H9 (cell line): ENCODE measurements around the gene R3HDM4. TPM values are rescaled to one million over a fixed set of nuclear protein-coding genes. Genes with fewer than 3 reads are reported as not detected.
A peak's percentile ranks its signal among the peaks of the same experiment; 100 is the strongest.

ENCODE experiments used
- DNase-seq: peaks from one replicate; pipeline ENCODE4 v3.0.0-alpha.2; 2017
- H2AFZ ChIP-seq: one replicate; pipeline ENCODE4 v1.6.1; 2013; ENCODE audit warnings: mild to moderate bottlenecking, low read length, control low read depth, moderate library complexity
- H2AK5ac ChIP-seq: 2 replicates; pipeline ENCODE4 v1.6.1; 2013; ENCODE audit warnings: low read length, control low read depth, mixed read lengths; ENCODE audit not compliant: insufficient read length
- H2BK120ac ChIP-seq: one replicate; pipeline ENCODE4 v1.6.1; 2013; ENCODE audit warnings: low read depth, mild to moderate bottlenecking, low read length, control low read depth, inconsistent platforms; ENCODE audit not compliant: poor library complexity, severe bottlenecking
- H2BK12ac ChIP-seq: 2 replicates; pipeline ENCODE4 v1.6.1; 2013; ENCODE audit warnings: low read length, control low read depth, mixed read lengths, low read depth; ENCODE audit not compliant: insufficient read length
- H2BK15ac ChIP-seq: 2 replicates; pipeline ENCODE4 v1.6.1; 2013; ENCODE audit warnings: low read depth, low read length, control low read depth
- H2BK20ac ChIP-seq: one replicate; pipeline ENCODE4 v1.6.1; 2013; ENCODE audit warnings: low read depth, mild to moderate bottlenecking, low read length, control low read depth, inconsistent platforms; ENCODE audit not compliant: poor library complexity, severe bottlenecking
- H2BK5ac ChIP-seq: 2 replicates; pipeline ENCODE4 v1.6.1; 2013; ENCODE audit warnings: low read length, control low read depth, mixed read lengths; ENCODE audit not compliant: insufficient read length
- H3K14ac ChIP-seq: 2 replicates; pipeline ENCODE4 v1.6.1; 2013; ENCODE audit warnings: low read length, control low read depth; ENCODE audit not compliant: insufficient read depth
- H3K18ac ChIP-seq: 2 replicates; pipeline ENCODE4 v1.6.1; 2013; ENCODE audit warnings: low read depth, mild to moderate bottlenecking, mixed read lengths, low read length, control low read depth; ENCODE audit not compliant: insufficient read length
- H3K23ac ChIP-seq: 2 replicates; pipeline ENCODE4 v1.6.1; 2013; ENCODE audit warnings: low read length, control low read depth, mixed read lengths, low read depth; ENCODE audit not compliant: insufficient read length
- H3K23me2 ChIP-seq: 2 replicates; pipeline ENCODE4 v1.6.1; 2013; ENCODE audit warnings: low read depth, mild to moderate bottlenecking, mixed read lengths, low read length, control low read depth; ENCODE audit not compliant: insufficient read length, poor library complexity, severe bottlenecking
- H3K27ac ChIP-seq: 2 replicates; pipeline ENCODE4 v1.5.1; 2013; ENCODE audit warnings: low read length, control low read depth, mixed read lengths, low read depth; ENCODE audit not compliant: insufficient read length
- H3K27me3 ChIP-seq: 2 replicates; pipeline ENCODE4 v1.6.1; 2013; ENCODE audit warnings: low read length, control low read depth, inconsistent platforms; ENCODE audit not compliant: insufficient read depth
- H3K4ac ChIP-seq: 2 replicates; pipeline ENCODE4 v1.6.1; 2013; ENCODE audit warnings: low read depth, mild to moderate bottlenecking, control low read depth, inconsistent platforms, low read length, moderate library complexity
- H3K4me1 ChIP-seq: 2 replicates; pipeline ENCODE4 v1.6.1; 2013; ENCODE audit warnings: low read length, control low read depth, inconsistent platforms; ENCODE audit not compliant: insufficient read depth
- H3K4me2 ChIP-seq: 2 replicates; pipeline ENCODE4 v1.6.1; 2013; ENCODE audit warnings: low read length, control low read depth, mixed read lengths; ENCODE audit not compliant: insufficient read length, insufficient read depth
- H3K56ac ChIP-seq: 2 replicates; pipeline ENCODE4 v1.6.1; 2013; ENCODE audit warnings: low read depth, mild to moderate bottlenecking, mixed read lengths, low read length, control low read depth; ENCODE audit not compliant: insufficient read length
- H3K79me1 ChIP-seq: 2 replicates; pipeline ENCODE4 v1.6.1; 2013; ENCODE audit warnings: low read depth, mild to moderate bottlenecking, moderate library complexity, low read length, control low read depth, inconsistent platforms; ENCODE audit not compliant: insufficient read depth, poor library complexity, severe bottlenecking
- H3K79me2 ChIP-seq: 2 replicates; pipeline ENCODE4 v1.6.1; 2013; ENCODE audit warnings: low read length, control low read depth, inconsistent platforms; ENCODE audit not compliant: insufficient read depth
- H3K9ac ChIP-seq: 2 replicates; pipeline ENCODE4 v1.6.1; 2013; ENCODE audit warnings: low read length, control low read depth, mixed read lengths; ENCODE audit not compliant: insufficient read length; ENCODE audit errors: extremely low read depth
- H3K9me3 ChIP-seq: one replicate; pipeline ENCODE4 v1.6.1; 2013; ENCODE audit warnings: low read depth, low read length, inconsistent platforms; ENCODE audit not compliant: control insufficient read depth
- H3T11ph ChIP-seq: one replicate; pipeline ENCODE4 v1.6.1; 2013; ENCODE audit warnings: mild to moderate bottlenecking, low read length, control low read depth, inconsistent platforms
- H4K20me1 ChIP-seq: one replicate; pipeline ENCODE4 v1.6.1; 2013; ENCODE audit not compliant: control insufficient read depth, insufficient read length, insufficient read depth
- H4K5ac ChIP-seq: 2 replicates; pipeline ENCODE4 v1.6.1; 2013; ENCODE audit warnings: low read depth, mild to moderate bottlenecking, mixed read lengths, low read length, control low read depth; ENCODE audit not compliant: insufficient read length
- H4K8ac ChIP-seq: replicated peaks from 2 replicates; pipeline ENCODE4 v1.6.1; 2013; ENCODE audit warnings: low read length, control low read depth, mixed read lengths, low read depth; ENCODE audit not compliant: insufficient read length
- H4K91ac ChIP-seq: 2 replicates; pipeline ENCODE4 v1.6.1; 2013; ENCODE audit warnings: low read depth, mild to moderate bottlenecking, moderate library complexity, mixed read lengths, low read length, control low read depth; ENCODE audit not compliant: insufficient read length
- H3K27ac Mint-ChIP-seq, 3 experiments: 2 replicates in 2 of 3; 3 replicates in 1 of 3; pipeline ENCODE4 v1.8.0; 2020 to 2021; ENCODE audit warnings: mixed read lengths in 3 of 3, mild to moderate bottlenecking in 1 of 3, moderate library complexity in 1 of 3
- H3K27me3 Mint-ChIP-seq: 2 replicates; pipeline ENCODE4 v1.8.0; 2021; ENCODE audit warnings: low read depth, mild to moderate bottlenecking, moderate library complexity, mixed read lengths
- H3K36me3 Mint-ChIP-seq, 3 experiments: 2 replicates in 2 of 3; 3 replicates in 1 of 3; pipeline ENCODE4 v1.8.0; 2020 to 2021; ENCODE audit warnings: low read depth in 3 of 3, mixed read lengths in 3 of 3; ENCODE audit not compliant: insufficient read depth in 1 of 3
- H3K4me1 Mint-ChIP-seq, 2 experiments: 2 replicates each; pipeline ENCODE4 v1.8.0; 2020; ENCODE audit warnings: mixed read lengths in 2 of 2
- H3K4me3 Mint-ChIP-seq, 2 experiments: 2 replicates in 1 of 2; 3 replicates in 1 of 2; pipeline ENCODE4 v1.8.0; 2020 to 2021; ENCODE audit warnings: mild to moderate bottlenecking in 2 of 2, mixed read lengths in 2 of 2, moderate library complexity in 1 of 2
- H3K9me3 Mint-ChIP-seq, 2 experiments: 2 replicates in 1 of 2; 3 replicates in 1 of 2; pipeline ENCODE4 v1.8.0; 2020; ENCODE audit warnings: mild to moderate bottlenecking in 2 of 2, mixed read lengths in 2 of 2, moderate library complexity in 1 of 2
- CTCF ChIP-seq: fragments of 200-600 bp; sonication (generic); conservative IDR thresholded peaks from 3 replicates; pipeline ENCODE4 v1.8.0; 2021; ENCODE audit warnings: antibody characterized with exemption, mild to moderate bottlenecking
- WGBS: extraction: QIAGEN DNeasy Blood & Tissue Kit; methylation state at CpG from one replicate; pipeline ENCODE4 v1.1.7; 2013; ENCODE audit warnings: missing lambda C conversion rate, low lambda C conversion rate, mixed read lengths; ENCODE audit not compliant: insufficient read length; ENCODE audit errors: extremely low coverage; 5-methylcytosine and 5-hydroxymethylcytosine counted together
- total RNA-seq: library from RNA; stranded (reverse); gene quantifications from 2 replicates; pipeline ENCODE4 v1.2.1, GENCODE V29; 2021

R3HDM4 gene
- total RNA-seq, 1 experiment from 2014 or later = 66.4 TPM

GRCh38 chr19:932648-933552 lies 19.9 kb upstream of the R3HDM4 start:
- Mint-ChIP-seq H3K4me3 (peak overlapping the region in 1 of 2 experiments; percentile 25; a peak in 3 of 5 replicates), H3K27ac (peak overlapping the region in 2 of 3 experiments; percentile 61 to 79; a peak in 2 of 7 replicates), H3K36me3 (peaks cover 11 to 53% (median 38%) of the 10 kb centered on the region in 3 experiments), H3K4me1 (peaks cover 8 to 14% of the 10 kb centered on the region in 2 experiments; a peak in 3 of 4 replicates), H3K9me3 (no peaks in the 10 kb centered on the region), H3K27me3 (no peaks in the 10 kb centered on the region)
- H3K23ac ChIP-seq = no peak overlapping the region
- peaks cover 3% of the 10 kb centered on the region; the same call in 1 of the 2 replicates for H3K79me2 ChIP-seq
- no peaks in the 10 kb centered on the region for H4K20me1 ChIP-seq
- H3K4me1 ChIP-seq = no peaks in the 10 kb centered on the region
- peaks cover 2% of the 10 kb centered on the region for H3K79me1 ChIP-seq
- no peak for TF ChIP-seq CTCF
- H3K18ac ChIP-seq = no peak overlapping the region
- no peaks in the 10 kb centered on the region for H3K23me2 ChIP-seq
- no peak overlapping the region for H3K9ac ChIP-seq
- H3K14ac ChIP-seq = no peak overlapping the region; the same call in 1 of the 2 replicates
- no peak overlapping the region for H3K56ac ChIP-seq
- no peak overlapping the region for H2BK5ac ChIP-seq
- H2BK15ac ChIP-seq = no peak overlapping the region
- no peak overlapping the region for H2AFZ ChIP-seq
- H3K4me2 ChIP-seq = no peak overlapping the region
- H2BK20ac ChIP-seq = no peak overlapping the region
- H3K27me3 ChIP-seq = no peaks in the 10 kb centered on the region
- no peak overlapping the region for H2BK120ac ChIP-seq
- H4K8ac ChIP-seq = no peak overlapping the region
- H4K5ac ChIP-seq = no peak overlapping the region
- H3K27ac ChIP-seq = no peak overlapping the region
- no peak overlapping the region for H3T11ph ChIP-seq
- no peak overlapping the region for H3K4ac ChIP-seq
- peak; percentile 76 for DNase-seq
- no CpG with 5 or more reads among the region's 54 CpGs for WGBS
- H3K9me3 ChIP-seq = no peaks in the 10 kb centered on the region
- H2BK12ac ChIP-seq = no peak overlapping the region
- H2AK5ac ChIP-seq = no peak overlapping the region
- H4K91ac ChIP-seq = no peak overlapping the region
